HCT116 (cell line): ENCODE measurements around the gene ZNF280C. TPM values are rescaled to one million over a fixed set of nuclear protein-coding genes. Genes with fewer than 3 reads are reported as not detected.

Source experiments
- ATAC-seq: fragments of 200-7000 bp; cut with Tn5 transposase; 2 replicates; pipeline ENCODE4 v1.9.1; 2020; ENCODE audit warnings: mild to moderate bottlenecking, moderate library complexity
- BruUV-seq: library from RNA; stranded (reverse); fragments of 400-500 nt; replicated peaks from 2 replicates; lab custom pipeline; 2021; lab: Mats Ljungman, UMichigan
- CTCF ChIA-PET: fragments of 300-600 bp; sonication (Branson Sonifier 250); formaldehyde crosslinking; loops from one replicate; lab custom pipeline; 2021; ENCODE audit warnings: antibody characterized with exemption; lab: Charles Lee
- POLR2A ChIA-PET: fragments of 300-600, 350-600 bp; sonication (Branson Sonifier 250); formaldehyde crosslinking; loops from one replicate; lab custom pipeline; 2021; ENCODE audit warnings: antibody characterized with exemption; lab: Charles Lee
- RAD21 ChIA-PET, 2 experiments: fragments of 300-600 bp; sonication (Branson Sonifier 250); formaldehyde crosslinking; loops; one replicate each; lab custom pipeline; 2023; ENCODE audit warnings: low total read pairs in 2 of 2; ENCODE audit not compliant: uncharacterized antibody in 2 of 2, unreplicated experiment in 2 of 2, low non-redundant PET in 1 of 2; lab: Charles Lee
- DNase-seq: peaks from one replicate; pipeline ENCODE4 v3.0.0-alpha.2; 2010; ENCODE audit warnings: low read depth, low spot score
- H2AFZ ChIP-seq: fragments of 200-600 bp; shearing (Covaris generic), sonication (generic); 2 replicates; pipeline ENCODE4 v1.6.1; 2017; ENCODE audit warnings: low read depth, mixed run types, mixed read lengths, antibody characterized with exemption, low read length; ENCODE audit not compliant: poor library complexity, severe bottlenecking
- H3K27ac ChIP-seq: 2 replicates; pipeline ENCODE4 v1.5.1; 2012; ENCODE audit warnings: low read depth, low read length
- H3K27me3 ChIP-seq: fragments of 200-600 bp; sonication (generic); 2 replicates; pipeline ENCODE4 v1.6.1; 2016; ENCODE audit warnings: mixed run types, low read length, mixed read lengths; ENCODE audit not compliant: insufficient read depth
- H3K36me3 ChIP-seq, 2 experiments: fragments of 200-500 bp in 1 of 2; fragments of 200-600 bp in 1 of 2; sonication (Bioruptor generic) in 1 of 2; sonication (generic) in 1 of 2; 2 replicates each; pipeline versions ENCODE4 v1.5.1 to v1.6.1; 2014 to 2016; ENCODE audit warnings: low read length in 2 of 2, inconsistent platforms in 1 of 2, mixed read lengths in 1 of 2, mixed run types in 1 of 2; ENCODE audit not compliant: insufficient read depth in 2 of 2, control insufficient read depth in 1 of 2
- H3K4me1 ChIP-seq, 2 experiments: fragments of 200-600 bp in 1 of 2; sonication (generic) in 1 of 2; 2 replicates each; pipeline versions ENCODE4 v1.5.1 to v1.6.1; 2012 to 2017; ENCODE audit warnings: low read length in 2 of 2, inconsistent platforms in 1 of 2, mild to moderate bottlenecking in 1 of 2, mixed read lengths in 1 of 2, mixed run types in 1 of 2, moderate library complexity in 1 of 2; ENCODE audit not compliant: insufficient read depth in 2 of 2, control insufficient read depth in 1 of 2
- H3K4me2 ChIP-seq: fragments of 200-600 bp; sonication (generic); 2 replicates; pipeline ENCODE4 v1.6.1; 2017; ENCODE audit warnings: mixed run types, low read length, mixed read lengths
- H3K4me3 ChIP-seq, 2 experiments: fragments of 200-600 bp in 1 of 2; sonication (generic) in 1 of 2; replicated peaks in 1 of 2; 2 replicates each; pipeline ENCODE4 v1.5.1; 2011 to 2016; ENCODE audit warnings: low read length in 2 of 2, control low read depth in 1 of 2, low read depth in 1 of 2, mild to moderate bottlenecking in 1 of 2, mixed read lengths in 1 of 2, mixed run types in 1 of 2
- H3K79me2 ChIP-seq: fragments of 200-600 bp; sonication (generic); 2 replicates; pipeline ENCODE4 v1.6.1; 2017; ENCODE audit warnings: mild to moderate bottlenecking, mixed run types, low read length, moderate library complexity, mixed read lengths; ENCODE audit not compliant: insufficient read depth
- H3K9ac ChIP-seq: fragments of 200-600 bp; sonication (generic); 2 replicates; pipeline ENCODE4 v1.6.1; 2016; ENCODE audit warnings: low read length, mixed read lengths
- H3K9me2 ChIP-seq: fragments of 200-600 bp; sonication (generic), shearing (Covaris generic); 2 replicates; pipeline ENCODE4 v1.6.1; 2017; ENCODE audit warnings: mixed run types, mild to moderate bottlenecking, moderate library complexity; ENCODE audit not compliant: insufficient read depth
- H3K9me3 ChIP-seq, 2 experiments: fragments of 200-500 bp in 1 of 2; fragments of 200-600 bp in 1 of 2; sonication (Bioruptor generic) in 1 of 2; sonication (generic) in 1 of 2; 2 replicates each; pipeline ENCODE4 v1.6.1; 2014 to 2017; ENCODE audit warnings: low read length in 2 of 2, mixed read lengths in 2 of 2, inconsistent platforms in 1 of 2, low read depth in 1 of 2, mild to moderate bottlenecking in 1 of 2, mixed run types in 1 of 2, moderate library complexity in 1 of 2; ENCODE audit not compliant: control insufficient read depth in 1 of 2, insufficient read depth in 1 of 2
- H4K20me1 ChIP-seq: fragments of 200-600 bp; sonication (generic), shearing (Covaris generic); 2 replicates; pipeline ENCODE4 v1.6.1; 2017; ENCODE audit warnings: mixed run types, mild to moderate bottlenecking, moderate library complexity; ENCODE audit not compliant: insufficient read depth
- CBX3 ChIP-seq: IDR thresholded peaks from 2 replicates; pipeline ENCODE4 v1.6.1; 2012; ENCODE audit warnings: low read depth
- CEBPB ChIP-seq: IDR thresholded peaks from 2 replicates; pipeline ENCODE4 v1.6.1; 2012; ENCODE audit warnings: low read depth
- CTCF ChIP-seq, 3 experiments: fragments of 200-600 bp in 1 of 3; sonication (generic) in 1 of 3; IDR thresholded peaks in 2 of 3; conservative IDR thresholded peaks in 1 of 3; 2 replicates each; pipeline ENCODE4 v1.5.1; 2012 to 2017; ENCODE audit warnings: low read depth in 2 of 3, low read length in 2 of 3, antibody characterized with exemption in 1 of 3, borderline replicate concordance in 1 of 3, control low read depth in 1 of 3, mild to moderate bottlenecking in 1 of 3, mixed read lengths in 1 of 3, mixed run types in 1 of 3, moderate library complexity in 1 of 3; ENCODE audit not compliant: insufficient read depth in 1 of 3
- EGR1 ChIP-seq: IDR thresholded peaks from 2 replicates; pipeline ENCODE4 v1.6.1; 2012; ENCODE audit warnings: low read depth
- ELF1 ChIP-seq: IDR thresholded peaks from 2 replicates; pipeline ENCODE4 v1.6.1; 2012; ENCODE audit warnings: low read depth, borderline replicate concordance
- FOSL1 ChIP-seq: IDR thresholded peaks from 2 replicates; pipeline ENCODE4 v1.6.1; 2012; ENCODE audit warnings: low read depth
- SIN3A ChIP-seq: IDR thresholded peaks from 2 replicates; pipeline ENCODE4 v1.6.1; 2012; ENCODE audit warnings: low read depth
- SRF ChIP-seq: IDR thresholded peaks from 2 replicates; pipeline ENCODE4 v1.6.1; 2012; ENCODE audit warnings: low read depth
- ZBTB33 ChIP-seq: IDR thresholded peaks from 2 replicates; pipeline ENCODE4 v1.6.1; 2011; ENCODE audit warnings: mild to moderate bottlenecking, low read length, moderate library complexity; ENCODE audit not compliant: insufficient replicate concordance; ENCODE audit errors: extremely low read depth
- ZFX ChIP-seq: fragments of 450-650 bp; IDR thresholded peaks from 2 replicates; pipeline ENCODE4 v1.6.1; 2017
- intact Hi-C: fragments of 100-400 bp; cut with micrococcal nuclease; formaldehyde crosslinking; loops from 2 replicates; pipeline ENCODE4 v1.10.0; 2022
- total RNA-seq: library from RNA; stranded (reverse); gene quantifications from one replicate; pipeline ENCODE4 v1.2.1, GENCODE V29; 2021; ENCODE audit not compliant: unreplicated experiment
- TF ChIP-seq, protein P1 (sequence below): IDR thresholded peaks from 2 replicates; pipeline ENCODE4 v1.6.1; 2012; ENCODE audit warnings: low read depth

ZNF280C gene
- total RNA-seq, 1 experiment from 2014 or later: 12.3 TPM

DNA sequence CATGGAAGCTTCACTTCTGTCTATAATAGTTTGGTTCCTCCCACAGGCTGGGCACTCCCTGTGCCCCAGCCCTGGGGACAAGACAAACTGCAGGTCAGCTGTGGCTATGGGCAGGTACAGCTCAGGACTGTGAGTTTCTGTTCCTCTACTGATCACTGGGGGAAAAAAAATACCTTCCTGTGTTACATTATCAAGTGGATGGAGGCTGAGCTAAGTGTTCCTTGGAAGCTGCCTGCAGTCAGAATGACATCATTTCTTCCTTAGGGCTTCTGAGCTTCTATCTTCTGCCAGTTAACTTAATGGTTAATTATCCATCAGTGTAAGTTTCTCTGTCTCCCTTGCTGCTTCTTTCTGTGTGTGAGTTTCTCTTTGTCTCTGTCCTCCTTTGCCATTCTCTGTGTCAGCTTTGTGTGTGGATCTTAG, 92.3 kb downstream of the ZNF280C start:
- POLR2A ChIA-PET: no interaction called here
- H3K36me3 ChIP-seq: no peaks in the 10 kb centered on the region

GRCh38 chrX:130174937-130175336, 93.8 kb downstream of the ZNF280C start:
- H3K4me2 ChIP-seq: no peak overlapping the region
- no peaks in the 10 kb centered on the region for H3K79me2 ChIP-seq
- ChIA-PET RAD21 (no interaction called here), POLR2A (interaction anchor here (0.9 to 1.9 kb wide), 2 partner anchors 9 kb away, joined by 4 to 8 read pairs; partner anchors contain the start of gene AIFM1), CTCF (no interaction called here)
- 0 out of 4 replicates have a peak, but pooled peaks cover 0 to 9% of the 10 kb centered on the region in 2 experiments for H3K4me1 ChIP-seq
- H3K36me3 ChIP-seq: no peaks in the 10 kb centered on the region
- H3K4me3 ChIP-seq: no peak overlapping the region
- H3K27me3 ChIP-seq: no peaks in the 10 kb centered on the region
- no peaks in the 10 kb centered on the region for H4K20me1 ChIP-seq
- no peak overlapping the region for H3K27ac ChIP-seq
- ATAC-seq: no peak
- no peaks in the 10 kb centered on the region for H3K9me2 ChIP-seq
- H3K9me3 ChIP-seq: no peaks in the 10 kb centered on the region
- no TSS peak for BruUV-seq
- H2AFZ ChIP-seq: no peak overlapping the region
- DNase-seq: no peak
- no peak overlapping the region for H3K9ac ChIP-seq
- intact Hi-C loops: no loop called here
- no peak for TF ChIP-seq ZFX
- no peak for TF ChIP-seq CEBPB
- no peak for TF ChIP-seq SRF
- no peak for TF ChIP-seq EGR1
- no peak for TF ChIP-seq ELF1
- TF ChIP-seq SIN3A: no peak
- TF ChIP-seq FOSL1: no peak
- no peak for TF ChIP-seq CTCF (IDR thresholded peaks at IDR 0.05 in 2 of 3, conservative IDR thresholded peaks at IDR 0.05 in 1 of 3; ENCODE audit: borderline replicate concordance in 1 of 3, insufficient read depth in 1 of 3, low read depth in 2 of 3, low read length in 2 of 3)
- TF ChIP-seq, protein P1, sequence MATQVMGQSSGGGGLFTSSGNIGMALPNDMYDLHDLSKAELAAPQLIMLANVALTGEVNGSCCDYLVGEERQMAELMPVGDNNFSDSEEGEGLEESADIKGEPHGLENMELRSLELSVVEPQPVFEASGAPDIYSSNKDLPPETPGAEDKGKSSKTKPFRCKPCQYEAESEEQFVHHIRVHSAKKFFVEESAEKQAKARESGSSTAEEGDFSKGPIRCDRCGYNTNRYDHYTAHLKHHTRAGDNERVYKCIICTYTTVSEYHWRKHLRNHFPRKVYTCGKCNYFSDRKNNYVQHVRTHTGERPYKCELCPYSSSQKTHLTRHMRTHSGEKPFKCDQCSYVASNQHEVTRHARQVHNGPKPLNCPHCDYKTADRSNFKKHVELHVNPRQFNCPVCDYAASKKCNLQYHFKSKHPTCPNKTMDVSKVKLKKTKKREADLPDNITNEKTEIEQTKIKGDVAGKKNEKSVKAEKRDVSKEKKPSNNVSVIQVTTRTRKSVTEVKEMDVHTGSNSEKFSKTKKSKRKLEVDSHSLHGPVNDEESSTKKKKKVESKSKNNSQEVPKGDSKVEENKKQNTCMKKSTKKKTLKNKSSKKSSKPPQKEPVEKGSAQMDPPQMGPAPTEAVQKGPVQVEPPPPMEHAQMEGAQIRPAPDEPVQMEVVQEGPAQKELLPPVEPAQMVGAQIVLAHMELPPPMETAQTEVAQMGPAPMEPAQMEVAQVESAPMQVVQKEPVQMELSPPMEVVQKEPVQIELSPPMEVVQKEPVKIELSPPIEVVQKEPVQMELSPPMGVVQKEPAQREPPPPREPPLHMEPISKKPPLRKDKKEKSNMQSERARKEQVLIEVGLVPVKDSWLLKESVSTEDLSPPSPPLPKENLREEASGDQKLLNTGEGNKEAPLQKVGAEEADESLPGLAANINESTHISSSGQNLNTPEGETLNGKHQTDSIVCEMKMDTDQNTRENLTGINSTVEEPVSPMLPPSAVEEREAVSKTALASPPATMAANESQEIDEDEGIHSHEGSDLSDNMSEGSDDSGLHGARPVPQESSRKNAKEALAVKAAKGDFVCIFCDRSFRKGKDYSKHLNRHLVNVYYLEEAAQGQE: no peak

More for the DNA sequence above, 92.3 kb downstream of the ZNF280C start:
- intact Hi-C loops: no loop called here
- BruUV-seq: no TSS peak
- TF ChIP-seq ZBTB33: no peak
- no peak for TF ChIP-seq CBX3
- TF ChIP-seq, all 23 proteins: peak for 0
- no peaks in the 10 kb centered on the region for H3K9me2 ChIP-seq
- 0 out of 4 replicates have a peak, but pooled peaks cover 0 to 9% of the 10 kb centered on the region in 2 experiments for H3K4me1 ChIP-seq
- no peaks in the 10 kb centered on the region for H3K27me3 ChIP-seq
- no peak overlapping the region for H3K4me3 ChIP-seq
- RAD21 ChIA-PET: no interaction called here
- no peak overlapping the region for H3K4me2 ChIP-seq
- no peaks in the 10 kb centered on the region for H3K79me2 ChIP-seq
- H3K9me3 ChIP-seq: no peaks in the 10 kb centered on the region
- DNase-seq: no peak
- no peaks in the 10 kb centered on the region for H4K20me1 ChIP-seq
- no peak for ATAC-seq
- H2AFZ ChIP-seq: no peak overlapping the region
- CTCF ChIA-PET: no interaction called here
- H3K9ac ChIP-seq: no peak overlapping the region
- no peak overlapping the region for H3K27ac ChIP-seq
